A549 (cell line): ENCODE data around the gene ERLIN1. TPM values are rescaled to one million over a fixed set of nuclear protein-coding genes. Genes with fewer than 3 reads are reported as not detected.

Source experiments
- ATAC-seq, 2 experiments: fragments of 200-7000 bp in 1 of 2; fragments of >200 bp in 1 of 2; cut with Nextera tagmentation in 1 of 2; cut with Tn5 transposase in 1 of 2; 3 replicates each; pipeline versions ENCODE4 v1.8.0 to v1.9.1; 2018 to 2020; ENCODE audit warnings: mild to moderate bottlenecking in 1 of 2, moderate library complexity in 1 of 2
- CTCF ChIA-PET: fragments of 300-600 bp; sonication (Branson Sonifier 250); formaldehyde crosslinking; extraction: SDS; loops from one replicate; lab custom pipeline; 2021; ENCODE audit warnings: antibody characterized with exemption, inconsistent platforms; lab: Yijun Ruan, JAX
- POLR2A ChIA-PET: fragments of 350-600 bp; formaldehyde crosslinking; extraction: SDS; loops from one replicate; lab custom pipeline; 2021; ENCODE audit warnings: antibody characterized with exemption, inconsistent platforms; lab: Yijun Ruan, JAX
- DNase-seq, 2 experiments: peaks; one replicate each; pipeline versions ENCODE4 v3.0.0 to v3.0.0-alpha.2; 2011 to 2016; ENCODE audit warnings: low read depth in 1 of 2, low spot score in 1 of 2
- FAIRE-seq: peaks from 2 replicates; lab custom pipeline; 2011; peaks lifted over from hg19 to GRCh38; lab: Jason Lieb, UNC
- H3K27ac ChIP-seq, 2 experiments: fragments of >200 bp; sonication (Bioruptor Twin); formaldehyde crosslinking; 3 replicates each; pipeline ENCODE4 v1.5.1; 2016 to 2017
- H3K4me1 ChIP-seq: fragments of >200 bp; sonication (Bioruptor Twin); formaldehyde crosslinking; 3 replicates; pipeline ENCODE4 v1.6.1; 2016
- H3K4me2 ChIP-seq: fragments of >200 bp; sonication (Bioruptor Twin); formaldehyde crosslinking; 3 replicates; pipeline ENCODE4 v1.6.1; 2016
- H3K4me3 ChIP-seq: fragments of >200 bp; sonication (Bioruptor Twin); formaldehyde crosslinking; 3 replicates; pipeline ENCODE4 v1.5.1; 2016
- H3K9me3 ChIP-seq: fragments of >200 bp; sonication (Bioruptor Twin); formaldehyde crosslinking; 3 replicates; pipeline ENCODE4 v1.6.1; 2016
- CBX2 ChIP-seq: fragments of 200-600 bp; sonication (generic); IDR thresholded peaks from 2 replicates; pipeline ENCODE4 v1.6.1; 2016; ENCODE audit warnings: low read depth, mild to moderate bottlenecking, borderline replicate concordance
- CHD2 ChIP-seq: fragments of 150-350 bp; IDR thresholded peaks from 2 replicates; pipeline ENCODE4 v1.6.1; 2014; ENCODE audit warnings: low read length; ENCODE audit not compliant: partially characterized antibody
- CHD4 ChIP-seq: fragments of 200-600 bp; sonication (generic); IDR thresholded peaks from 2 replicates; pipeline ENCODE4 v1.6.1; 2016; ENCODE audit warnings: antibody characterized with exemption, mild to moderate bottlenecking, borderline replicate concordance
- EHMT2 ChIP-seq: fragments of 200-600 bp; sonication (generic); IDR thresholded peaks from 2 replicates; pipeline ENCODE4 v1.6.1; 2016; ENCODE audit warnings: antibody characterized with exemption, low read depth, mild to moderate bottlenecking, moderate library complexity
- EP300 ChIP-seq, 2 experiments: fragments of >200 bp; sonication (Bioruptor Twin); formaldehyde crosslinking; IDR thresholded peaks; 2 replicates in 1 of 2; 3 replicates in 1 of 2; pipeline ENCODE4 v1.6.1; 2016 to 2017
- GATA3 ChIP-seq: IDR thresholded peaks from 2 replicates; pipeline ENCODE4 v1.6.1; 2012; ENCODE audit warnings: borderline replicate concordance
- HDAC2 ChIP-seq: fragments of 200-600 bp; sonication (generic); IDR thresholded peaks from 2 replicates; pipeline ENCODE4 v1.6.1; 2016
- JUNB ChIP-seq: fragments of >200 bp; sonication (Bioruptor Twin); formaldehyde crosslinking; IDR thresholded peaks from 2 replicates; pipeline ENCODE4 v1.6.1; 2016
- KDM5A ChIP-seq: fragments of 200-600 bp; sonication (generic); IDR thresholded peaks from 2 replicates; pipeline ENCODE4 v1.6.1; 2016; ENCODE audit warnings: antibody characterized with exemption, mild to moderate bottlenecking
- MAFK ChIP-seq: fragments of 450-650 bp; IDR thresholded peaks from 2 replicates; pipeline ENCODE4 v1.6.1; 2014; ENCODE audit not compliant: partially characterized antibody
- MAX ChIP-seq: IDR thresholded peaks from 2 replicates; pipeline ENCODE4 v1.6.1; 2012
- NPAS2 ChIP-seq: fragments of 250-450 bp; sonication (Bioruptor Pico); IDR thresholded peaks from 2 replicates; pipeline ENCODE4 v1.8.0; 2022; ENCODE audit warnings: mild to moderate bottlenecking, moderate library complexity, borderline replicate concordance
- NR3C1 ChIP-seq: fragments of >200 bp; sonication (Bioruptor Twin); formaldehyde crosslinking; IDR thresholded peaks from 3 replicates; pipeline ENCODE4 v1.6.1; 2017
- PHF8 ChIP-seq: fragments of 200-600 bp; sonication (generic); IDR thresholded peaks from 2 replicates; pipeline ENCODE4 v1.6.1; 2016; ENCODE audit warnings: low read depth, mild to moderate bottlenecking, antibody characterized with exemption, moderate library complexity, borderline replicate concordance
- RARB ChIP-seq: fragments of 250-450 bp; sonication (Bioruptor Pico); IDR thresholded peaks from 2 replicates; pipeline ENCODE4 v1.8.0; 2021; ENCODE audit warnings: mild to moderate bottlenecking, moderate library complexity
- RCOR1 ChIP-seq: fragments of 150-350 bp; IDR thresholded peaks from 2 replicates; pipeline ENCODE4 v1.6.1; 2014; ENCODE audit warnings: antibody characterized with exemption, low read length, low read depth
- RFX5 ChIP-seq: fragments of 450-650 bp; IDR thresholded peaks from 2 replicates; pipeline ENCODE4 v1.7.1; 2014; ENCODE audit warnings: antibody characterized with exemption, mild to moderate bottlenecking, moderate library complexity
- RNF2 ChIP-seq: fragments of 200-600 bp; sonication (generic); IDR thresholded peaks from 2 replicates; pipeline ENCODE4 v1.6.1; 2016; ENCODE audit warnings: low read depth, mild to moderate bottlenecking, antibody characterized with exemption, moderate library complexity, borderline replicate concordance
- SMC3 ChIP-seq: fragments of >200 bp; sonication (Bioruptor Twin); formaldehyde crosslinking; IDR thresholded peaks from 3 replicates; pipeline ENCODE4 v1.6.1; 2018; ENCODE audit warnings: inconsistent platforms
- USF2 ChIP-seq: fragments of 450-650 bp; IDR thresholded peaks from 2 replicates; pipeline ENCODE4 v1.6.1; 2014; ENCODE audit warnings: antibody characterized with exemption
- ZFP36 ChIP-seq: fragments of 450-650 bp; IDR thresholded peaks from 2 replicates; pipeline ENCODE4 v1.6.1; 2014; ENCODE audit warnings: borderline replicate concordance; ENCODE audit not compliant: partially characterized antibody
- ZNF302 ChIP-seq: fragments of 250-450 bp; sonication (Bioruptor Pico); IDR thresholded peaks from 2 replicates; pipeline ENCODE4 v1.9.0; 2021; ENCODE audit warnings: inconsistent platforms, mild to moderate bottlenecking, moderate library complexity
- ZSCAN20 ChIP-seq: fragments of 250-450 bp; sonication (Bioruptor Pico); IDR thresholded peaks from 2 replicates; pipeline ENCODE4 v1.8.0; 2022; ENCODE audit warnings: mild to moderate bottlenecking, moderate library complexity
- WGBS: methylation state at CpG from one replicate; pipeline ENCODE4 v1.1.6; 2017; ENCODE audit errors: missing lambda C conversion rate; 5-methylcytosine and 5-hydroxymethylcytosine counted together
- polyA plus RNA-seq, 4 experiments: library from polyadenylated mRNA; depleted of rRNA in 3 of 4; stranded (reverse); fragments of >200 nt; fragmentation: RNase III in 1 of 4; extraction: RNeasy Plus Mini Kit Qiagen cat#74134 plus additional on column Dnase treatment in 1 of 4; gene quantifications; 2 replicates in 3 of 4; 3 replicates in 1 of 4; pipeline ENCODE4 v1.2.3, GENCODE V29; 2011 to 2017
- TF ChIP-seq, protein P1 (sequence below): fragments of 250-450 bp; sonication (Bioruptor Pico); IDR thresholded peaks from 2 replicates; pipeline ENCODE4 v1.5.0; 2020; ENCODE audit warnings: low read depth, mild to moderate bottlenecking, moderate library complexity
- TF ChIP-seq, protein P2 (sequence below): fragments of >200 bp; sonication (Bioruptor Twin); formaldehyde crosslinking; IDR thresholded peaks from 3 replicates; pipeline ENCODE4 v1.6.1; 2016
- TF ChIP-seq, protein P3 (sequence below): fragments of 150-350 bp; IDR thresholded peaks from 2 replicates; pipeline ENCODE4 v1.6.1; 2014; ENCODE audit warnings: low read depth, mild to moderate bottlenecking, low read length

The ERLIN1 gene
- polyA plus RNA-seq, 2 of the 4 experiments (the other 2 are of a cell fraction) = 62.8 to 78.4 TPM

DNA sequence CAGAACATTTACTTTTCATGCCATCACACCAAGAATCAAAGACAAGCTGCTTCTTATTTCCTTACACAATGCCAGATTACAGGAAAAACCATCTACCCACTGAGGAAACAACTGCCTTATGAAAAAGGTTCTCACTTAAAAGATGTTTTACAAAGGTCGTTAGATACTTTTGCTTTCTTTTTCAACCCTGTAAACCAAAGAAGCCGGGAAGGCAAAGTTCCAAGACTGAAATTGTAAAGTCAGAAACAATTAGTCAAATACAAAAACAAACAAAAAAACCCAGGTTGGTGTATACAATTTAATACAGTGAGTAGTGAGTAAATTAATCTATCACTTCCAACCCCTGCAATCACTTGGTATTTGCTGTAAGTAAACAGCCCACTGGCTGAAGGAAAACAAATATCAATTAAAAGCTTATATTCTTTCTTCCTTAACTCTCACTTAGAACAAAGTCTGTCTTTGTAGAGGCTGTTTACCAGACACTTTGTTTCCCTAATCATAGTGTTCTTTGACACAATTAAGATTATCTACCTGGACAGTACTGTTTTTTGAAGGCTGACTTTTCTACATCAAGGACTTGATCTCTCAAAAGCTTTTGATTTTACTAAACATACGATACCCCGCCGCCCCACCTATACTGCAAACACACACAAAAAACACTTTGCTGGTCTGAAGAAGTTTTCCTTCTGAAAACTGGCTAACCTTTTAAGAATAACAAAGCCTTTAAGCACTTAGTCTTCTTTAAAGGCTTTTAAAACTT is 18.1 kb downstream of the ERLIN1 start:
- no peak overlapping the region for H3K27ac ChIP-seq
- TF ChIP-seq RCOR1 (no peak), ZNF302 (CRISPR knock-in tag) (no peak), NPAS2 (no peak), RFX5 (no peak), USF2 (no peak), RNF2 (no peak), CBX2 (no peak), SMC3 (no peak), MAX (no peak), PHF8 (no peak)
- TF ChIP-seq, protein P1, sequence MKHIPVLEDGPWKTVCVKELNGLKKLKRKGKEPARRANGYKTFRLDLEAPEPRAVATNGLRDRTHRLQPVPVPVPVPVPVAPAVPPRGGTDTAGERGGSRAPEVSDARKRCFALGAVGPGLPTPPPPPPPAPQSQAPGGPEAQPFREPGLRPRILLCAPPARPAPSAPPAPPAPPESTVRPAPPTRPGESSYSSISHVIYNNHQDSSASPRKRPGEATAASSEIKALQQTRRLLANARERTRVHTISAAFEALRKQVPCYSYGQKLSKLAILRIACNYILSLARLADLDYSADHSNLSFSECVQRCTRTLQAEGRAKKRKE (CRISPR knock-in tag) = no peak
- TF ChIP-seq, protein P2, sequence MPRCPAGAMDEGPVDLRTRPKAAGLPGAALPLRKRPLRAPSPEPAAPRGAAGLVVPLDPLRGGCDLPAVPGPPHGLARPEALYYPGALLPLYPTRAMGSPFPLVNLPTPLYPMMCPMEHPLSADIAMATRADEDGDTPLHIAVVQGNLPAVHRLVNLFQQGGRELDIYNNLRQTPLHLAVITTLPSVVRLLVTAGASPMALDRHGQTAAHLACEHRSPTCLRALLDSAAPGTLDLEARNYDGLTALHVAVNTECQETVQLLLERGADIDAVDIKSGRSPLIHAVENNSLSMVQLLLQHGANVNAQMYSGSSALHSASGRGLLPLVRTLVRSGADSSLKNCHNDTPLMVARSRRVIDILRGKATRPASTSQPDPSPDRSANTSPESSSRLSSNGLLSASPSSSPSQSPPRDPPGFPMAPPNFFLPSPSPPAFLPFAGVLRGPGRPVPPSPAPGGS = no peak
- 70% methylated on average over 5 of the region's 5 CpGs for WGBS
- no peak overlapping the region for H3K4me3 ChIP-seq
- ChIA-PET CTCF (interaction anchor here (0.6 to 1.5 kb wide), 3 partner anchors 30 to 321 kb away, joined by 3 to 5 read pairs (median 3); no protein-coding TSS in a partner anchor), POLR2A (no interaction called here)
- ATAC-seq = no peak
- no peak overlapping the region for H3K4me2 ChIP-seq
- H3K4me1 ChIP-seq = peaks cover 10% of the 10 kb centered on the region; the same call in 2 of the 3 replicates
- DNase-seq = no peak
- FAIRE-seq = no peak
- no peaks in the 10 kb centered on the region for H3K9me3 ChIP-seq

DNA sequence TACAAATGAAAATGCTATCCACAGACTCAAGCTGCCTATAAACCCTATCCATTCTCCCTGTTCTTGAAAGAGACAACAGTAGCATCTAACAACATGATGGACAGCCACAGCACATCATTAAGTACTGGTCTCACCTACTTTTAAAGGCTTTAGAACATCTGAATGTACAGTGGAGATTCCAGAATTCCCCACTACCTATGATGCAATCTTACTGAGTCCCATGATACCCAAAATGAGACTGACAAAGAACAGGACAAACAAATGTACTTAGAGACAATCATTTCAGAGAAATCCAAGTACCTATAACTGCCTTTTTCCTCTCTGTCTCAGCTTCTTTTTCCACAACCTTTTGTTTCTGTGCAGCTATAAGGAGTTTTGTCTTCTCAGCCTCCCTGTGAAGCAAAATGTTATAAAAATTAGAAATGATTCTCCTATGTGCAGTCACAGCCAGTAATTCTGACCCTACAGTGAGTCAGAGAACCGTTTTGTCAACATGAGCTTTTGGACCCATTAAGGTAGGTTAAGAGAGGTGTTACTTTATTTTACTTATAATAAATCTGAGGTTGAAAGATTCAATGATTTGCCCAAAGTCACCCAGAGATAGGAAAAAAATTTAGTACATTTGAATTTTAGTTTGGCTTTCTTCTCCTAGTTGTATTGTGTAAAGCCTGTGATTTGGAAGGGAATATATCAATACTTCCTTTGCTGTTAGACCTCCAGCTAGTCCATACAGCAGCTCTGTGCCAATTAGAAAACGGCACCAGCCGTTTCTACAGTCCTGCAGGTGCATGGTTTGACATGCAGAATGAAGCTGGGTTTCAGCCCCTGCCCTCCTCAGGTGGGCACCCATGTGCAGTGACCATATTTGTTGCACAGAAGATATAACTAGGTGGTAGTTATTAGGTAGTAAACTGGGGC is 21.9 kb downstream of the ERLIN1 start:
- Histone ChIP-seq H3K4me1 (peaks cover 10% of the 10 kb centered on the region; the same call in 2 of the 3 replicates), H3K4me2 (peak overlapping the region; percentile 27; the same call in 2 of the 3 replicates), H3K4me3 (no peak overlapping the region), H3K9me3 (no peaks in the 10 kb centered on the region), H3K27ac (no peak overlapping the region)
- WGBS = 63% methylated on average over 3 of the region's 3 CpGs
- CTCF ChIA-PET = interaction anchor here (0.7 to 1.4 kb wide), 2 partner anchors 154 to 330 kb away, joined by 3 read pairs; partner anchors contain the start of gene DNMBP
- no peak for ATAC-seq
- no peak for FAIRE-seq
- no peak for DNase-seq
- POLR2A ChIA-PET = interaction anchor here (0.6 kb wide), 1 partner anchor 156 kb away, joined by 3 read pairs; no protein-coding TSS in a partner anchor
- TF ChIP-seq EHMT2 (no peak), HDAC2 (no peak), KDM5A (no peak), CHD2 (no peak), RNF2 (no peak), GATA3 (no peak), RARB (CRISPR knock-in tag) (no peak), ZSCAN20 (no peak), NR3C1 (no peak), ZFP36 (no peak), JUNB (no peak), EP300 (IDR thresholded peaks at IDR 0.05) (no peak), CHD4 (no peak), PHF8 (no peak), MAFK (no peak)
- TF ChIP-seq, protein P3, sequence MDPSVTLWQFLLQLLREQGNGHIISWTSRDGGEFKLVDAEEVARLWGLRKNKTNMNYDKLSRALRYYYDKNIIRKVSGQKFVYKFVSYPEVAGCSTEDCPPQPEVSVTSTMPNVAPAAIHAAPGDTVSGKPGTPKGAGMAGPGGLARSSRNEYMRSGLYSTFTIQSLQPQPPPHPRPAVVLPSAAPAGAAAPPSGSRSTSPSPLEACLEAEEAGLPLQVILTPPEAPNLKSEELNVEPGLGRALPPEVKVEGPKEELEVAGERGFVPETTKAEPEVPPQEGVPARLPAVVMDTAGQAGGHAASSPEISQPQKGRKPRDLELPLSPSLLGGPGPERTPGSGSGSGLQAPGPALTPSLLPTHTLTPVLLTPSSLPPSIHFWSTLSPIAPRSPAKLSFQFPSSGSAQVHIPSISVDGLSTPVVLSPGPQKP = no peak
- TF ChIP-seq, protein P2 = no peak
